Liver (tissue), 9 donors: ENCODE data around the gene KATNAL1. TPM values are rescaled to one million over a fixed set of nuclear protein-coding genes. Genes with fewer than 3 reads are reported as not detected.

Experiments
- DNase-seq: peaks from one replicate; pipeline ENCODE4 v3.0.0-alpha.2; 2017; ENCODE audit warnings: low spot score
- H3K27ac ChIP-seq, 2 donors: one replicate each; pipeline ENCODE4 v1.7.0; 2013; ENCODE audit warnings: inconsistent platforms in 2 of 2, low read length in 2 of 2, control low read depth in 1 of 2, low read depth in 1 of 2, mild to moderate bottlenecking in 1 of 2
- H3K27me3 ChIP-seq, 4 donors: one replicate each; pipeline versions ENCODE4 v1.6.1 to v1.7.0; 2013; ENCODE audit warnings: low read length in 3 of 4, inconsistent platforms in 1 of 4, mild to moderate bottlenecking in 1 of 4, moderate library complexity in 1 of 4; ENCODE audit not compliant: control insufficient read depth in 4 of 4, insufficient read depth in 4 of 4
- H3K36me3 ChIP-seq, 4 donors: one replicate each; pipeline versions ENCODE4 v1.6.1 to v1.7.0; 2013; ENCODE audit warnings: low read length in 3 of 4, mild to moderate bottlenecking in 3 of 4, low read depth in 1 of 4, moderate library complexity in 1 of 4; ENCODE audit not compliant: control insufficient read depth in 4 of 4, insufficient read depth in 3 of 4
- H3K4me1 ChIP-seq, 4 donors: one replicate each; pipeline versions ENCODE4 v1.6.1 to v1.7.0; 2013; ENCODE audit warnings: low read length in 3 of 4, mild to moderate bottlenecking in 3 of 4, moderate library complexity in 1 of 4; ENCODE audit not compliant: control insufficient read depth in 4 of 4, insufficient read depth in 4 of 4
- H3K4me3 ChIP-seq, 3 donors: one replicate each; pipeline versions ENCODE4 v1.6.1 to v1.7.0; 2013; ENCODE audit warnings: low read length in 3 of 3, control low read depth in 1 of 3, low read depth in 1 of 3, mild to moderate bottlenecking in 1 of 3
- H3K9ac ChIP-seq, 2 donors: one replicate each; pipeline ENCODE4 v1.7.0; 2013; ENCODE audit warnings: low read length in 2 of 2, mild to moderate bottlenecking in 2 of 2, moderate library complexity in 2 of 2, control low read depth in 1 of 2, low read depth in 1 of 2
- H3K9me3 ChIP-seq, 4 donors: one replicate each; pipeline versions ENCODE4 v1.6.1 to v1.7.0; 2013; ENCODE audit warnings: low read length in 3 of 4; ENCODE audit not compliant: control insufficient read depth in 4 of 4
- ATF3 ChIP-seq: IDR thresholded peaks from 2 replicates; pipeline ENCODE4 v1.6.1; 2016; ENCODE audit warnings: antibody characterized with exemption
- EGR1 ChIP-seq, 2 donors: IDR thresholded peaks; 2 replicates each; pipeline ENCODE4 v1.6.1; 2016 to 2018; ENCODE audit warnings: antibody characterized with exemption in 2 of 2, low read depth in 2 of 2
- FOXA1 ChIP-seq: IDR thresholded peaks from 2 replicates; pipeline ENCODE4 v1.6.1; 2016; ENCODE audit warnings: antibody characterized with exemption
- FOXA2 ChIP-seq: IDR thresholded peaks from 2 replicates; pipeline ENCODE4 v1.6.1; 2016; ENCODE audit warnings: antibody characterized with exemption
- GABPA ChIP-seq, 2 donors: IDR thresholded peaks in 1 of 2; conservative IDR thresholded peaks in 1 of 2; 2 replicates each; pipeline ENCODE4 v1.6.1; 2016; ENCODE audit warnings: antibody characterized with exemption in 2 of 2, mild to moderate bottlenecking in 1 of 2, moderate library complexity in 1 of 2
- HNF4A ChIP-seq, 2 donors: conservative IDR thresholded peaks; 2 replicates each; pipeline ENCODE4 v1.6.1; 2016; ENCODE audit warnings: antibody characterized with exemption in 2 of 2, mild to moderate bottlenecking in 2 of 2
- HNF4G ChIP-seq: IDR thresholded peaks from 2 replicates; pipeline ENCODE4 v1.6.1; 2016; ENCODE audit warnings: antibody characterized with exemption
- JUND ChIP-seq, 2 donors: IDR thresholded peaks; 2 replicates each; pipeline ENCODE4 v1.6.1; 2016; ENCODE audit warnings: antibody characterized with exemption in 2 of 2
- MAX ChIP-seq: IDR thresholded peaks from 2 replicates; pipeline ENCODE4 v1.6.1; 2016; ENCODE audit warnings: antibody characterized with exemption
- NR2F2 ChIP-seq: IDR thresholded peaks from 2 replicates; pipeline ENCODE4 v1.6.1; 2016; ENCODE audit warnings: antibody characterized with exemption
- RAD21 ChIP-seq, 2 donors: IDR thresholded peaks; 2 replicates each; pipeline ENCODE4 v1.6.1; 2016; ENCODE audit warnings: antibody characterized with exemption in 2 of 2, mild to moderate bottlenecking in 2 of 2
- RXRA ChIP-seq, 2 donors: IDR thresholded peaks; 2 replicates each; pipeline ENCODE4 v1.6.1; 2017 to 2018; ENCODE audit warnings: antibody characterized with exemption in 2 of 2, mild to moderate bottlenecking in 1 of 2
- SP1 ChIP-seq: IDR thresholded peaks from 2 replicates; pipeline ENCODE4 v1.6.1; 2018; ENCODE audit warnings: antibody characterized with exemption, mild to moderate bottlenecking
- TAF1 ChIP-seq: conservative IDR thresholded peaks from 2 replicates; pipeline ENCODE4 v1.6.1; 2016; ENCODE audit warnings: antibody characterized with exemption, mild to moderate bottlenecking
- YY1 ChIP-seq: IDR thresholded peaks from 2 replicates; pipeline ENCODE4 v1.6.1; 2016; ENCODE audit warnings: antibody characterized with exemption, mild to moderate bottlenecking
- ZBTB33 ChIP-seq: IDR thresholded peaks from 2 replicates; pipeline ENCODE4 v1.6.1; 2016; ENCODE audit warnings: antibody characterized with exemption
- WGBS: extraction: QIAGEN DNeasy Blood & Tissue Kit; methylation state at CpG from one replicate; pipeline ENCODE4 v1.1.7; 2013; 5-methylcytosine and 5-hydroxymethylcytosine counted together
- polyA plus RNA-seq, 2 donors: library from polyadenylated mRNA; stranded (reverse) in 1 of 2; unstranded in 1 of 2; fragments of 200-250 nt in 1 of 2; fragments of >200 nt in 1 of 2; fragmentation: Nextera tagmentation in 1 of 2; extraction: Ambion mirVana in 1 of 2; gene quantifications; one replicate each; pipeline versions ENCODE4 v1.2.1 to v1.2.3, GENCODE V29; 2013 to 2015
- total RNA-seq, 2 donors: library from RNA; depleted of rRNA; stranded (reverse); fragments of >200 nt; gene quantifications; one replicate each; pipeline ENCODE4 v1.2.3, GENCODE V29; 2014
- donor health status: healthy.
- donor health status: healthy.
- donor health status: healthy.
- donor health status: healthy.
- donor health status: healthy.

The KATNAL1 gene
- total and polyA plus RNA-seq, 4 donors = 2.7 to 12.8 (median 6.0) TPM

- H3K36me3 ChIP-seq = peaks cover 2 to 8% (median 2%) of the 10 kb centered on the region in 4 donors
- no peak for TF ChIP-seq TAF1
- TF ChIP-seq FOXA2 = no peak
- TF ChIP-seq ZBTB33 = no peak
- no peak for TF ChIP-seq MAX
- no peak for TF ChIP-seq HNF4A (conservative IDR thresholded peaks at IDR 0.05)
- no peak for TF ChIP-seq EGR1 (IDR thresholded peaks at IDR 0.05; ENCODE audit: low read depth in 2 of 2)
- TF ChIP-seq RXRA (IDR thresholded peaks at IDR 0.05) = no peak
- TF ChIP-seq FOXA1 = no peak
- no peak for TF ChIP-seq YY1
- TF ChIP-seq SP1 = no peak
- TF ChIP-seq RAD21 (IDR thresholded peaks at IDR 0.05) = no peak
- TF ChIP-seq NR2F2 = no peak
- no peak for TF ChIP-seq HNF4G
- TF ChIP-seq ATF3 = no peak
- no peak for TF ChIP-seq JUND (IDR thresholded peaks at IDR 0.05)
- TF ChIP-seq GABPA (IDR thresholded peaks at IDR 0.05 in 1 of 2, conservative IDR thresholded peaks at IDR 0.05 in 1 of 2) = no peak
Observed at GRCh38 chr13:30224732-30225131, 82.6 kb downstream of the KATNAL1 start.

GRCh38 chr13:30222254-30222653 lies 85.1 kb downstream of the KATNAL1 start:
- Histone ChIP-seq H3K9ac (no peak overlapping the region), H3K9me3 (peaks cover 0 to 6% (median 0%) of the 10 kb centered on the region in 4 donors), H3K27me3 (no peaks in the 10 kb centered on the region), H3K4me1 (no peaks in the 10 kb centered on the region), H3K27ac (no peak overlapping the region), H3K4me3 (no peak overlapping the region), H3K36me3 (peaks cover 1 to 5% (median 2%) of the 10 kb centered on the region in 4 donors)
- no peak for DNase-seq
- WGBS = 91% methylated on average over 3 of the region's 3 CpGs
- TF ChIP-seq HNF4A (conservative IDR thresholded peaks at IDR 0.05) = no peak
- no peak for TF ChIP-seq ZBTB33
- TF ChIP-seq SP1 = no peak
- no peak for TF ChIP-seq NR2F2
- TF ChIP-seq HNF4G = no peak
- TF ChIP-seq YY1 = no peak
- no peak for TF ChIP-seq EGR1 (IDR thresholded peaks at IDR 0.05; ENCODE audit: low read depth in 2 of 2)
- TF ChIP-seq JUND (IDR thresholded peaks at IDR 0.05) = no peak
- no peak for TF ChIP-seq RXRA (IDR thresholded peaks at IDR 0.05)
- no peak for TF ChIP-seq TAF1
- TF ChIP-seq GABPA (IDR thresholded peaks at IDR 0.05 in 1 of 2, conservative IDR thresholded peaks at IDR 0.05 in 1 of 2) = no peak

More at GRCh38 chr13:30224732-30225131, 82.6 kb downstream of the KATNAL1 start:
- Histone ChIP-seq H3K27ac (no peak overlapping the region), H3K4me1 (no peaks in the 10 kb centered on the region), H3K9ac (no peak overlapping the region), H3K4me3 (no peak overlapping the region), H3K9me3 (peaks cover 0 to 6% (median 0%) of the 10 kb centered on the region in 4 donors), H3K27me3 (no peaks in the 10 kb centered on the region)
- no peak for DNase-seq
